HG02981 (cell line): ENCODE results near the gene NUP205.
A peak's percentile ranks its signal among the peaks of the same experiment; 100 is the strongest.
"Not testable (repeated sequence)": the region's sequence is repeated elsewhere in the genome, so short reads cannot be mapped to it uniquely, and the experiment has no call there.

Experiments
- ATAC-seq: cut with Tn5 transposase; IDR thresholded peaks from one replicate; pipeline ENCODE4 v1.9.1; 2021; ENCODE audit warnings: mild to moderate bottlenecking, moderate library complexity; ENCODE audit not compliant: unreplicated experiment

NUP205 gene

GRCh38 chr7:135620447-135620846 is 62.7 kb downstream of the NUP205 start:
- ATAC-seq, result no peak

DNA sequence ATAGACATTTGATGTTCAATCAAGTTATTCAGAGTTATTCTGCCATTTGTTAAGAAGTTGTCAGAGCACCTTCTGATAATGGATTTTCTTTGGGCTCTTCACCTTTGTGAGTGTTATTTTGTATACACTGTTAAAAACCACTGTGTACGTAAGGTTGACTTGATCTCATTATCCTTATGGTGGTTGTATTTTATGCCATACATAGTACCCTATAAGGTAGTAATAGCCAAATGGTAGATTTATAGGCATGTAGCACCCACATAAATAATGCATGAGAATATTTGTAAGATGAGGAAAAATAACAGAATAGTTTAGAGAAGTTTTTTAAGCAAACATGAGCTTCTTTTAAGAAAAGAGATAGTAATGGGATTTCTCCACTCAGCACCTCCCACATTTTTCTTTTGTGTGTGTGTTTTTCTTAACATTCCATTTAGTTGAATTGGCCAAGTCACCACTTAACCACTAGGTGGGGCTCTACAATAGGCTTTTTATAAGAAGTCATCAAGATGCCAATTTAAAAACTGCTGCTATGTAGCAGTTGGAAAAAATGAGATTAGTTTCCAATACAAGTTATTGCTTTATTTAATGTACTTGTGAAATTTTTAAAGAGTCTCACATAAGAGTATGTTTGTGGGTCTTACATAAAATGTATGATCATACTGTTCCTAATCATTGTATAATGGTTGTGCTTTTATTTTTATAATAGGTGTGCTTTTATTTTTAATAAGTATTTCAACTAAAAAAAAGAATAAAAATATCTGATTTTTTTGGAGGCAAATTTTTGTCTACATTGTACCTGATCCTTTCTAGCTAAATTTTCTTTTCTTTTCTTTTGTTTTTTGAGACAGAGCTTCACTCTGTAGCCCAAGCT is 63.5 kb downstream of the NUP205 start:
- no peak for ATAC-seq

DNA sequence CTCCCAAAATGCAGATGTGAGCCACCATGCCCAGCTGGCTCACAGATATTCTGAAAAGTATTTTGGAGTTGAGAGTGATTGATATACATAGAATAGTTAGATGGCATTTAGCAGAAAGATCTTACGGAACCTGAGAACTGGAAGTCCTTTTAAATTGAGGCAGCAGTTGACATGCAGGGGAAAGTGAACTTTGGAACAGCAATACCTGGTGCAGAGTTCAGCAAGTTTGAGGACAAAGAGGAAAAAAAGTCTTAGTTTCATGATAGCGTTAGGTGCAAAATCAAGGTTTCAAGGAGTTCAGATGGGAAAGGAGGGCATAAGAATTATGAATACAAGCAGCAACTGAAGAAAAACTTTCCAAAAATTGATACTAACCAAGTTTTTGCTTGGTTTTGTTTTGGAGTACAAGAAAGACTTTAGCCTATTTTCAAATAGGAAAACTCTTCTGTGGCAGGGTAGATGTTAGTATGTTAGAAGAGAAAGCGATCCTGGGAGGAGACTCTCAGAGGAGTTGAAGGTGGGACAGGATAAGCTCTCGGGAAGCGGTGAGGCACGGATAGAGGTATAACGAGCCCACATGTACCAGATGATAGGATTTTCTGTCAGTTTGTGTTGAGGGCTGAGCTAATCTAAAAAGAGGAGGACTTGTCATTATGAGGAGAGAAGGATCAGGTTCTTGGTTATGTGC is 76.6 kb downstream of the NUP205 start:
- no peak for ATAC-seq

DNA sequence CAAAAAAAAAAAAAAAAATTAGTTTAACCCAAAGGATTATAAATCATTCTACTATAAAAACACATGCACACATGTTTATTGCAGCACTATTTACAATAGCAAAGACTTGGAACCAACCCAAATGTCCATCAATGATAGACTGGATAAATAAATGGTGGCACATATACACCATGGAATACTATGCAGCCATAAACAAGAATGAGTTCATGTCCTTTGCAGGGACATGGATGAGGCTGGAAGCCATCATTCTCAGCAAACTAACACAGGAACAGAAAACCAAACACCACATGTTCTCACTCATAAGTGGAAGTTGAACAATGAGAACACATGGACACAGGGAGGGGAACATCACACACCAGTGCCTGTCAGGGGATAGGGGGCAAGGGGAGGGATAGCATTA is 82.0 kb downstream of the NUP205 start:
- ATAC-seq, result not testable (repeated sequence)

- no peak for ATAC-seq
Measured at GRCh38 chr7:135644154-135644553, 86.4 kb downstream of the NUP205 start.

DNA sequence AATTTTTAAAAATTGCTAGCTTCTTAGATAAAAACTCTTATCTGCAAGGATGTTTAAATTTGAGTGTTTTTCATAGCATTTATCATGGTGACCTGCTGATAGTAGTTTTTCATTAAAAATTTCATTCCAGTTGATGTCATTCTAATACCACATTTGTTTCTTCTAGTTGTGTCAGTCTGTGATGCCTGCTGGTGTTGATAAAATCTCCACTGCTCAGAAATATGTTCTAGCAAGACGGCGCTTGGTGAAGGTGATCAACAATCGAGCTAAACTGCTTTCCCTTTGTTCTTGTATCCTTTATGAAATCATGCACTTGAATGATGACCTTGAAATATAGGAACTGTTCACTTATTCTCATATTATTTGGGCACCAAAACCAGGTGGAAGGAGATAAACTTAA is 87.0 kb downstream of the NUP205 start:
- no peak for ATAC-seq

DNA sequence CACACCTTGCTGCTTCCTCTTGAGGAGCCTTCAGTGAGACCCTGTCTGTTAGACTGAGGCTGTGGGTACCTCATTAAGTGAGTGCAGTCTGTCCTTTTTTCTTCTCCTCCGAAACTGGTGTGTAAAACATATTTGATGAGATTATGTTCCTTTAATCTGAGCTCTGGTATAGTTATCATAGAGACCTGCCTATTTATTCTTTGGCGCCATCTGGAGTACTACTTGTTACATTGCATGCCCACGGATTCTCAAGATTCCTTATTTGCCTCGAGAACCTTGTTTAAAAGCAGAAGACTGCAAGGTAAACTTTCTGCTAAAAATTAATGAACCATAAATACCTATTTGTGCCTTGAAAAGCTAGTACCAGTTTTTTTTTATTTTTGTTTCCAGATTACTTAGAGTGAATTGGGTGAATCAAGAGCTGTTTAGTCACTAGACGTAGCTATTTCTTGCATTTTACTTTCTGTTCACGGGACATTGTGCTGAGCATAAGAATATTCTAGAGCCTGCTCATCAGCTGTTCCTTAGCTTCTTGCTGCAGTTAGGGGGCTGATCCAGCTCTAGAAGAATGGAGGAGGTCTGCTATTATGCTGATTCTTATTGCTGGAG is 87.7 kb downstream of the NUP205 start:
- ATAC-seq, result peak; percentile 64

- ATAC-seq, result no peak
Measured at GRCh38 chr7:135647755-135648154, 90.0 kb downstream of the NUP205 start.

GRCh38 chr7:135648235-135648634 is 90.5 kb downstream of the NUP205 start:
- no peak for ATAC-seq

DNA sequence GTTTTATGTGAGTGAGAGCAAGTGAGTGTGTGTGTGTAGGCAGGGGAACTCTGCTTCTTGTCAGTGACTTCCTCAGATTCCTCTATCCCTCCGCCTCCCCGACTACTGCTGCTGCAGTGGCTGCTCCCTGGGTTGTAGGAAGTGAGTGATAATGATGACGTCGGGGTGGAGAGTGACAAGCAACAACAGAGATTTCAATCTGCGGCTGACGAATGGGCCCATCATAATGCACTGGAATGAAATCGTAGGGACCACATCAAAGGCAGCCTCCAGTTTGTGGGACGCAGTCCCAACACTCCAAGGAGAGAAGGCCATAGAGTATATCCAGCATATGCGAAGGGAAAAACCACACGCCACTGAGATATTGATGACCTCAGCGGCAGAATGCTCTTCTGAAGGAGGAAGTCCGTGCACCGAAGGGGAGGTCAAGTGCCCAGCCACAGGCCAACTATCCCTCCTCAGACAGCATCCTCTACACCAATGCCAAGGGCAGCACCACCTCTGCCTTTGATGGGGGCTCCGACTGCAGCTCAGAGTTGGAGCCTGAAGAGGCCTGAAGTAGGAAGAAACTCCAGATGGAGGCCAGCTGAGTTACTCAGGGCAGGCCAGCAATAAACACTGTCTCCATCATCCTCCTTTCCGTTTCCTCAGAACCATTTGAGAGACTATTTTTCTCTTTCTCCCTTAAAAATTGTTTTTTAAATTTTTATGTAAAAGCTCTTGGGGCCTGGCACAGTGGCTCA is 93.3 kb downstream of the NUP205 start:
- ATAC-seq, result no peak

DNA sequence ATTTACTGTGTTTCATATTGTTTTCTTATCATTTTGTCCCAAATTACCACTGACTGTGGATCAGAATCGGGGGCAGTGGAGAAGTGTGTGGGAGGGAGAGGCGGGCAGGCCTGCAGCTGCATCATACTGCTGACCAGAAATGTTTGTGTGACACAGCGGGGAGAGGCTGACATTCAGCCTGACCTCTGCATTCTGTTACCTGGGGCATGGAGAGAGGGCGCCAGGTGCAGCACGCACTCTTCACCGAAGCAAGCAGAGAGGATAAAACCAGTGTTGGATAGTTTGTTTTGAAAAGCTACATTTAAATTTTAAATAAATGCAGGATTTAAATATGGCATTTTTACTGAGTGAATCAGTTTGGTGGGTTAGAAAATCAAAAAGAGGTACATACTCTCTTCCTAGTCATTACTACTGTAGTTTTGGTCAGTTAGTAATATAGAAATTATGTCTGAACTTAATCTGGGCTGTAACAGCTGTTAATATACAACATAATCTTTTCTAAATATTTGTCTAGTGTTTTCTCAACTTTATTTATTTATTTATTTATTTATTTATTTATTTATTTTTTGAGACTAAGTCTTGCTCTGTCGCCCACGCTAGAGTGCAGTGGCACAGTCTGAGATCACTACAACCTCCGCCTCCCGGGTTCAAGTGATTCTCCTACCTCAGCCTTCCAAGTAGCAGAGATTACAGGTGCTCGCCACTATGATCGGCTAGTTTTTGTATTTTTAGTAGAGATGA is 95.8 kb downstream of the NUP205 start:
- no peak for ATAC-seq

DNA sequence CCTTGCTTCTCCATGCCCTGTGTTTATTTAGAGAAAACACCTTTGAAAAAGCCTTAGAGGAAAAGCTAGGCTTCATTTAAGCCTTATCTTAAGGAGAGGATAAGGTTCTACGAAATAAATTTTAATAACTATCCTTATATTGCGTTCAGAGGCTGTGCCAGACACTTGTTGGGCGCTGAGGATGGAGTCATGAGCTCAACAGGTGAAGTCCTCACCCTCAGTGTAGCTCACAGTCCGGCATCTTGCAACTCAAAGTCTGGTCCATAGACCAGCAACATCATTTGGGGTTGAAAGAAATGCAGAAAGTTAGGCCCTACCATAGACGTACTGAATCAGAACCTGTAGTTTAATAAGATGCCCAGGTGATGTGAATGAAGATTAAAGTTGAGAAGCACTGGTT is 100.8 kb downstream of the NUP205 start:
- no peak for ATAC-seq

- no peak for ATAC-seq
Measured at GRCh38 chr7:135659159-135659846, 101.6 kb downstream of the NUP205 start.

GRCh38 chr7:135661311-135662122 is 103.8 kb downstream of the NUP205 start:
- ATAC-seq, result peak; percentile 1

DNA sequence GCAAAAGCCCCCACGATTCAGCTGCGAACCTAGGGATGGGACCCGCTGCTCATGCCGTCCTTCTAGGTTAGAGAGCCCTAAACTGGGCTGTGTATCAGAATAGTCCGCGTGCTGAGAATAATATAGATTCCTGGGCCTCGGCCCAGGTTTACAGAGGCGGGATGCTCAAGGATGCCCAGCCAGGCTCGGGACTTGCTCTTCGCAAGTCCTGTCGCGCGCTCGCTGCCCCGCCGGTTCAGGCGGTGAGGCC is 104.3 kb downstream of the NUP205 start:
- ATAC-seq, result no peak

DNA sequence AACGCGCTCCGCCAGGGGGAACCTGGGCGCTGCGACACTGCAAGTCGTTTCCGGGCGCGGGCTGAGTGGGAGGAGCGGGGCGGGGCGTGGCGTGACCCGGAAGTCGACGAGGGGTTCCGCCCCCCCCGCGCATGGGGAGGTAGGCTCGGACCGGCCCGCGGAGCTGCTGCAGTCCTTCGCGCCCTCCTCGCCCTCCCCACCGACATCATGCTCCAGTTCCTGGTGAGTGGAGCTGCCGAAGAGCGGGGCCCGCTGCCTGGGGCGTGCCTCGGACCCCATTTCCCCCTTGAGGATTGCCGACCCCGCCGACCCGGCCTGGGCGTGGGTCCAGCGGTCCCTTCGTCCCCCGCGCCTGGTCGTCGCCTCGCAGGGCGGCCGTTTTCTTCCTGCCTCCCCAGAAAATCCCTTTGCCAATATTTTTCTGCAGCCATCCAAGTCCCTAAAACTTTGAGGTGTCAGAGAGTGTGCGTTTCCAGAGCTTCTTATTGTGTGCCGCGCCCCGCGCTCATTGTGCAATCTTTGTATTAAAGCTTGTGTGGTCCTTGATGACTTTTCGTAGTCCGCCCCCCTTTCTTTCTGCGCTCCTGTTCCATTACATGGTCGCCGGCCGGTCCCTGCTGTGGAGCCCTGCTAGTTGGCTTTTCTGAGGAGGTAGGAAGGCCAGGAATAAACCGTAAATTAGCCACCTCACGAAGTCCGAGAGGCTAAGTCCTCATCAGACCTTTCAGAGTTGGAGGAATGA is 104.8 kb downstream of the NUP205 start, which contains the start of gene STMP1:
TSS of gene STMP1 (plus strand) at position 142 of the 742 bp plus-strand sequence.
- peak; percentile 91 for ATAC-seq

GRCh38 chr7:135664046-135664589 is 106.4 kb downstream of the NUP205 start:
- no peak for ATAC-seq

DNA sequence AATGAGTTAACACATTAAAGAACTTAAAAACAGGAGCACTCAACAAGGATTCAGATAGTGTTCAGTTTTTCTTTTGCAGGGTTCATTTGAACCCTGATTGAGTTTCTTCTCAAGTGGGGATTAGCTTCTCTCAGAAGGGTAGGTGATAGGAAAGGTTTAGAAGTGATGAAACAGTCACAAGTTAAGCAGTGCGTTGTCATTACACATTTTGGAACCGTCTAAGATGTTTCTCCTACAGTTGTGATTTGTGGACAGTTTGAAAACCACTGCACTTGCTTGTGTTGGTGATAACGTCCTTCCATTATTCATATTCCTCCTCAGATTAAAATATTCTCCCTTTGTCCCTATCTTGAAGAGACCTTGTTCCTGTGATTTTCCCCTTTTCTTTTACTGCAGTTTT is 107.3 kb downstream of the NUP205 start:
- ATAC-seq, result no peak
